Activated T-cell treated with anti-CD3 and anti-CD28 coated beads, Interleukin-2, amount 50 U/mL, for 48 hours (primary cell): Measurements from ENCODE around the gene XBP1.
A peak's percentile ranks its signal among the peaks of the same experiment; 100 is the strongest.
"Not testable (repeated sequence)": the region's sequence is repeated elsewhere in the genome, so short reads cannot be mapped to it uniquely, and the experiment has no call there.

Experiments used
- DNase-seq, 2 experiments: peaks; one replicate each; pipeline ENCODE4 v3.0.0-alpha.2; 2020

XBP1 gene

GRCh38 chr22:28791841-28792490 is 8.4 kb downstream of the XBP1 start:
- DNase-seq, result no peak

GRCh38 chr22:28791124-28791523 is 9.2 kb downstream of the XBP1 start:
- DNase-seq, result no peak

GRCh38 chr22:28788601-28789000 is 11.8 kb downstream of the XBP1 start:
- no peak for DNase-seq

- DNase-seq, result no peak
These were observed 16.3 kb downstream of the XBP1 start for GRCh38 chr22:28783786-28784671.

GRCh38 chr22:28780296-28780695 is 20.1 kb downstream of the XBP1 start:
- DNase-seq, result no peak

GRCh38 chr22:28779833-28780232 is 20.5 kb downstream of the XBP1 start:
- no peak for DNase-seq

- no peak for DNase-seq
These were observed 26.0 kb downstream of the XBP1 start for GRCh38 chr22:28774378-28774777.

GRCh38 chr22:28773461-28773867 is 26.9 kb downstream of the XBP1 start:
- DNase-seq, result no peak

- peak; percentile 94 for DNase-seq
These were observed 27.5 kb downstream of the XBP1 start, which contains the start of gene CCDC117 for GRCh38 chr22:28772633-28773460. CCDC117 (plus strand) TSS chr22:28772695; CDS start chr22:28772850, 155 bp downstream.

GRCh38 chr22:28771195-28771791 is 29.1 kb downstream of the XBP1 start:
- DNase-seq, result no peak

- no peak for DNase-seq
These were observed 30.8 kb downstream of the XBP1 start for GRCh38 chr22:28769394-28770085.

- peak in 1 of 2 experiments; percentile 16 for DNase-seq
These were observed 31.5 kb downstream of the XBP1 start for GRCh38 chr22:28768701-28769393.

- DNase-seq, result no peak
These were observed 33.7 kb downstream of the XBP1 start for GRCh38 chr22:28766628-28767027.

GRCh38 chr22:28762000-28762399 is 38.4 kb downstream of the XBP1 start:
- DNase-seq, result not testable (repeated sequence)

GRCh38 chr22:28761449-28761755 is 39.0 kb downstream of the XBP1 start:
- DNase-seq, result no peak

GRCh38 chr22:28759861-28760560 is 40.4 kb downstream of the XBP1 start:
- DNase-seq, result no peak

- DNase-seq, result not testable (repeated sequence)
These were observed 45.9 kb downstream of the XBP1 start for GRCh38 chr22:28754512-28754911.

- DNase-seq, result no peak
These were observed 49.9 kb downstream of the XBP1 start for GRCh38 chr22:28750471-28750881.
